CD14-positive monocyte (primary cell): ENCODE results near the gene TMEM238. TPM values are rescaled to one million over a fixed set of nuclear protein-coding genes. Genes with fewer than 3 reads are reported as not detected.

Source experiments
- DNase-seq, 3 donors: peaks; one replicate each; pipeline ENCODE4 v3.0.0-alpha.2; 2011 to 2022
- H2AFZ ChIP-seq: 2 replicates; pipeline ENCODE4 v1.6.0; 2012; ENCODE audit warnings: mild to moderate bottlenecking, low read depth, low read length, inconsistent platforms; ENCODE audit not compliant: insufficient read depth, poor library complexity, severe bottlenecking
- H3K27ac ChIP-seq, 2 donors: 1 replicate in 1 of 2; 2 replicates in 1 of 2; pipeline ENCODE4 v1.5.1; 2012 to 2013; ENCODE audit warnings: low read length in 2 of 2, control low read depth in 1 of 2, inconsistent platforms in 1 of 2, low read depth in 1 of 2, mild to moderate bottlenecking in 1 of 2
- H3K27me3 ChIP-seq, 2 donors: one replicate each; pipeline versions ENCODE4 v1.6.0 to v1.6.1; 2011 to 2013; ENCODE audit warnings: low read length in 2 of 2; ENCODE audit not compliant: control insufficient read depth in 2 of 2, insufficient read depth in 2 of 2
- H3K36me3 ChIP-seq, 2 donors: replicated peaks in 1 of 2; 1 replicate in 1 of 2; 2 replicates in 1 of 2; pipeline versions ENCODE4 v1.5.1 to v1.6.1; 2012 to 2013; ENCODE audit warnings: low read length in 2 of 2, control low read depth in 1 of 2, inconsistent platforms in 1 of 2, mild to moderate bottlenecking in 1 of 2; ENCODE audit not compliant: insufficient read depth in 2 of 2, control insufficient read depth in 1 of 2
- H3K4me1 ChIP-seq, 2 donors: 1 replicate in 1 of 2; 2 replicates in 1 of 2; pipeline versions ENCODE4 v1.5.1 to v1.6.1; 2012 to 2013; ENCODE audit warnings: low read length in 2 of 2, control low read depth in 1 of 2, inconsistent platforms in 1 of 2, mild to moderate bottlenecking in 1 of 2, moderate library complexity in 1 of 2; ENCODE audit not compliant: insufficient read depth in 2 of 2, control insufficient read depth in 1 of 2
- H3K4me2 ChIP-seq: replicated peaks from 2 replicates; pipeline ENCODE3; 2012; ENCODE audit warnings: low read length, moderate library complexity, mild to moderate bottlenecking; ENCODE audit not compliant: poor library complexity, severe bottlenecking; ENCODE audit errors: extremely low read depth
- H3K4me3 ChIP-seq, 3 experiments: fragments of 200-600 bp in 1 of 3; sonication (generic) in 1 of 3; replicated peaks in 1 of 3; 1 replicate in 2 of 3; 2 replicates in 1 of 3; pipeline ENCODE4 v1.5.1; 2011 to 2013; ENCODE audit warnings: low read length in 3 of 3, mild to moderate bottlenecking in 3 of 3, control low read depth in 2 of 3, low read depth in 2 of 3, inconsistent platforms in 1 of 3, moderate library complexity in 1 of 3
- H3K79me2 ChIP-seq: 2 replicates; pipeline ENCODE4 v1.6.0; 2012; ENCODE audit warnings: mild to moderate bottlenecking, control low read depth, inconsistent platforms, low read length, moderate library complexity; ENCODE audit not compliant: insufficient read depth
- H3K9ac ChIP-seq: 2 replicates; pipeline ENCODE4 v1.6.0; 2017; ENCODE audit warnings: low read length, mild to moderate bottlenecking; ENCODE audit not compliant: insufficient read depth, poor library complexity, severe bottlenecking
- H3K9me3 ChIP-seq, 2 donors: replicated peaks in 1 of 2; 1 replicate in 1 of 2; 2 replicates in 1 of 2; pipeline versions ENCODE4 v1.5.1 to v1.6.1; 2012 to 2013; ENCODE audit warnings: low read length in 2 of 2, control low read depth in 1 of 2; ENCODE audit not compliant: control insufficient read depth in 1 of 2, insufficient read depth in 1 of 2
- H4K20me1 ChIP-seq: 2 replicates; pipeline ENCODE4 v1.6.0; 2012; ENCODE audit warnings: mild to moderate bottlenecking, low read length, control low read depth, moderate library complexity; ENCODE audit not compliant: insufficient read depth
- H3K27ac Mint-ChIP-seq, 7 donors: one replicate each; pipeline ENCODE4 v1.8.0; 2020; ENCODE audit warnings: mild to moderate bottlenecking in 7 of 7, mixed read lengths in 7 of 7, moderate library complexity in 6 of 7, inconsistent platforms in 2 of 7
- H3K27me3 Mint-ChIP-seq, 3 donors: one replicate each; pipeline ENCODE4 v1.8.0; 2021 to 2022; ENCODE audit warnings: low read depth in 3 of 3, mild to moderate bottlenecking in 3 of 3, mixed read lengths in 3 of 3, moderate library complexity in 3 of 3, inconsistent platforms in 1 of 3
- H3K36me3 Mint-ChIP-seq, 2 donors: one replicate each; pipeline ENCODE4 v1.8.0; 2020; ENCODE audit warnings: mixed read lengths in 2 of 2, inconsistent platforms in 1 of 2, mild to moderate bottlenecking in 1 of 2
- H3K4me1 Mint-ChIP-seq: one replicate; pipeline ENCODE4 v1.8.0; 2020; ENCODE audit warnings: mild to moderate bottlenecking, mixed read lengths
- H3K4me3 Mint-ChIP-seq, 2 donors: one replicate each; pipeline ENCODE4 v1.8.0; 2020; ENCODE audit warnings: mild to moderate bottlenecking in 2 of 2, mixed read lengths in 2 of 2, moderate library complexity in 1 of 2
- H3K9me3 Mint-ChIP-seq, 7 donors: one replicate each; pipeline ENCODE4 v1.8.0; 2020 to 2022; ENCODE audit warnings: mixed read lengths in 7 of 7, mild to moderate bottlenecking in 6 of 7, moderate library complexity in 6 of 7, inconsistent platforms in 2 of 7
- CTCF ChIP-seq: fragments of 200-600 bp; IDR thresholded peaks from one replicate; pipeline ENCODE4 v1.8.0; 2022; ENCODE audit warnings: antibody characterized with exemption, mild to moderate bottlenecking
- WGBS: methylation state at CpG from one replicate; pipeline ENCODE4 v1.1.5; 2013; ENCODE audit warnings: missing lambda C conversion rate; ENCODE audit not compliant: insufficient coverage; 5-methylcytosine and 5-hydroxymethylcytosine counted together
- intact Hi-C, 2 donors: fragments of 100-400 bp; cut with micrococcal nuclease; formaldehyde crosslinking; loops; one replicate each; pipeline versions ENCODE4 v1.15.0 to v1.15.1; 2023
- polyA plus RNA-seq, 3 donors: library from polyadenylated mRNA; depleted of rRNA in 1 of 3; unstranded in 2 of 3; stranded (reverse) in 1 of 3; fragments of 300-500 nt in 2 of 3; fragments of >200 nt in 1 of 3; fragmentation: Illumina TruSeq in 2 of 3; gene quantifications; 1 replicate in 2 of 3; 2 replicates in 1 of 3; pipeline ENCODE4 v1.2.3, GENCODE V29; 2012 to 2021

TMEM238 gene
- polyA plus RNA-seq, 3 donors, result not detected

GRCh38 chr19:55419624-55420236 is 35.6 kb upstream of the TMEM238 start:
- no peaks in the 10 kb centered on the region for H3K36me3 Mint-ChIP-seq
- 88% methylated on average over 1 of the region's 5 CpGs for WGBS
- Histone ChIP-seq H4K20me1 (no peaks in the 10 kb centered on the region), H3K79me2 (no peaks in the 10 kb centered on the region), H3K4me3 (no peak overlapping the region), H2AFZ (no peak overlapping the region), H3K4me1 (peaks cover 8 to 11% of the 10 kb centered on the region in 2 donors), H3K27me3 (no peaks in the 10 kb centered on the region), H3K9me3 (no peaks in the 10 kb centered on the region), H3K4me2 (no peak overlapping the region), H3K27ac (no peak overlapping the region), H3K9ac (no peak overlapping the region), H3K36me3 (no peaks in the 10 kb centered on the region)
- intact Hi-C loops, result loop anchor here (5.0 to 10.0 kb wide), 3 partner anchors 125 to 277 kb away; partner anchors contain the start of gene TNNT1 (in 1 of the 2)
- H3K4me3 Mint-ChIP-seq, result no peak overlapping the region
- no peak overlapping the region for H3K27ac Mint-ChIP-seq
- peaks cover 4 to 13% (median 4%) of the 10 kb centered on the region in 3 donors for H3K27me3 Mint-ChIP-seq
- peaks cover 11% of the 10 kb centered on the region for H3K4me1 Mint-ChIP-seq
- peaks cover 0 to 2% (median 0%) of the 10 kb centered on the region in 7 donors for H3K9me3 Mint-ChIP-seq
- no peak for TF ChIP-seq CTCF
- no peak for DNase-seq

- Histone ChIP-seq H3K4me2 (no peak overlapping the region), H3K4me1 (peaks cover 8 to 11% of the 10 kb centered on the region in 2 donors), H3K9ac (no peak overlapping the region), H4K20me1 (no peaks in the 10 kb centered on the region), H3K36me3 (no peaks in the 10 kb centered on the region), H3K4me3 (no peak overlapping the region), H3K9me3 (no peaks in the 10 kb centered on the region), H3K79me2 (no peaks in the 10 kb centered on the region), H2AFZ (no peak overlapping the region), H3K27me3 (no peaks in the 10 kb centered on the region), H3K27ac (no peak overlapping the region)
- Mint-ChIP-seq H3K36me3 (no peaks in the 10 kb centered on the region), H3K9me3 (peaks cover 0 to 2% (median 0%) of the 10 kb centered on the region in 7 donors), H3K27ac (no peak overlapping the region), H3K4me1 (peaks cover 11% of the 10 kb centered on the region), H3K27me3 (peaks cover 3 to 15% (median 6%) of the 10 kb centered on the region in 3 donors), H3K4me3 (no peak overlapping the region)
- DNase-seq, result no peak
- TF ChIP-seq CTCF, result no peak
- WGBS, result 83% methylated on average over 5 of the region's 5 CpGs
- intact Hi-C loops, result loop anchor here in 1 of 2 donors (5.0 to 10.0 kb wide), 2 partner anchors 124 to 277 kb away; no protein-coding TSS in a partner anchor
Observed at GRCh38 chr19:55419103-55419502, 35.0 kb upstream of the TMEM238 start.
